ENCODE measurements around the gene LPAR2.
A peak's percentile ranks its signal among the peaks of the same experiment; 100 is the strongest.
"Not testable (repeated sequence)": the region's sequence is repeated elsewhere in the genome, so short reads cannot be mapped to it uniquely, and the experiment has no call there.

Gene LPAR2

GRCh38 chr19:19630062-19630414 lies 2.0 kb upstream of the LPAR2 start:
- no peak for DNase-seq

GRCh38 chr19:19628501-19629134 lies 598 bp upstream of the LPAR2 start:
- peak; percentile 77 for DNase-seq

- DNase-seq = no peak
These were observed 1.2 kb downstream of the LPAR2 start for GRCh38 chr19:19626516-19627472.

GRCh38 chr19:19624032-19624570 lies 3.9 kb downstream of the LPAR2 start:
- DNase-seq = no peak

GRCh38 chr19:19623383-19623782 lies 4.6 kb downstream of the LPAR2 start:
- DNase-seq = no peak

- DNase-seq = no peak
These were observed 8.2 kb downstream of the LPAR2 start for GRCh38 chr19:19619849-19620210.

GRCh38 chr19:19619181-19619848 lies 8.7 kb downstream of the LPAR2 start:
- DNase-seq = no peak

GRCh38 chr19:19618219-19619051 lies 9.6 kb downstream of the LPAR2 start, which contains the start of gene PBX4:
TSS of gene PBX4 (minus strand) at chr19:19618687. CDS start at chr19:19618629, 58 bp downstream.
- DNase-seq = peak; percentile 96

- no peak for DNase-seq
These were observed 12.9 kb downstream of the LPAR2 start for GRCh38 chr19:19615086-19615485.

- DNase-seq = no peak
These were observed 14.5 kb downstream of the LPAR2 start for GRCh38 chr19:19613506-19613905.

GRCh38 chr19:19610376-19611202 lies 17.4 kb downstream of the LPAR2 start:
- no peak for DNase-seq

GRCh38 chr19:19606686-19607085 lies 21.3 kb downstream of the LPAR2 start:
- not testable (repeated sequence) for DNase-seq

GRCh38 chr19:19606021-19606420 lies 22.0 kb downstream of the LPAR2 start:
- DNase-seq = peak; percentile 47

GRCh38 chr19:19602713-19603324 lies 25.2 kb downstream of the LPAR2 start:
- DNase-seq = no peak

GRCh38 chr19:19602136-19602712 lies 25.8 kb downstream of the LPAR2 start:
- DNase-seq = no peak

- no peak for DNase-seq
These were observed 27.2 kb downstream of the LPAR2 start for GRCh38 chr19:19600793-19601330.

GRCh38 chr19:19598728-19599451 lies 29.1 kb downstream of the LPAR2 start:
- not testable (repeated sequence) for DNase-seq

GRCh38 chr19:19597809-19598306 lies 30.2 kb downstream of the LPAR2 start:
- no peak for DNase-seq

- DNase-seq = no peak
These were observed 32.8 kb downstream of the LPAR2 start for GRCh38 chr19:19595171-19595701.

All from NCI-H2171 (cell line).